OCI-LY7 (cell line): ENCODE data around the gene CACNG3. TPM values are rescaled to one million over a fixed set of nuclear protein-coding genes. Genes with fewer than 3 reads are reported as not detected.

ENCODE experiments used
- BruUV-seq: library from RNA; stranded (reverse); fragments of 400-500 nt; replicated peaks from 2 replicates; lab custom pipeline; 2021; lab: Mats Ljungman, UMichigan
- CTCF ChIA-PET: fragments of 300-600 bp; sonication (Branson Sonifier 250); formaldehyde crosslinking; loops from one replicate; lab custom pipeline; 2022; ENCODE audit warnings: antibody characterized with exemption; ENCODE audit not compliant: unreplicated experiment; lab: Charles Lee
- POLR2A ChIA-PET: fragments of 300-600 bp; sonication (Branson Sonifier 250); formaldehyde crosslinking; loops from one replicate; lab custom pipeline; 2022; ENCODE audit warnings: antibody characterized with exemption; lab: Charles Lee
- DNase-seq: peaks from one replicate; pipeline ENCODE4 v3.0.0-alpha.2; 2015; ENCODE audit warnings: low spot score
- H2AFZ ChIP-seq: fragments of 200-600 bp; sonication (generic), shearing (Covaris generic); 2 replicates; pipeline ENCODE4 v1.6.1; 2014; ENCODE audit warnings: mild to moderate bottlenecking, antibody characterized with exemption, low read length, moderate library complexity
- H3K27ac ChIP-seq: fragments of 200-600 bp; sonication (generic); 2 replicates; pipeline ENCODE4 v1.5.1; 2014; ENCODE audit warnings: mixed run types, low read depth, mild to moderate bottlenecking, moderate library complexity, low read length, inconsistent platforms; ENCODE audit not compliant: poor library complexity, severe bottlenecking
- H3K36me3 ChIP-seq: fragments of 200-600 bp; sonication (generic); 2 replicates; pipeline ENCODE4 v1.6.1; 2014; ENCODE audit warnings: mild to moderate bottlenecking, antibody characterized with exemption, low read length, moderate library complexity, mixed read lengths; ENCODE audit not compliant: insufficient read depth
- H3K4me1 ChIP-seq: fragments of 200-600 bp; sonication (generic); 2 replicates; pipeline ENCODE4 v1.5.1; 2014; ENCODE audit warnings: mild to moderate bottlenecking, low read length; ENCODE audit not compliant: insufficient read depth, poor library complexity, severe bottlenecking
- H3K4me2 ChIP-seq: fragments of 200-600 bp; sonication (generic); 2 replicates; pipeline ENCODE4 v1.6.1; 2014; ENCODE audit warnings: mild to moderate bottlenecking, low read length
- H3K4me3 ChIP-seq: fragments of 200-600 bp; sonication (generic); 2 replicates; pipeline ENCODE4 v1.5.1; 2014; ENCODE audit warnings: mild to moderate bottlenecking, low read depth, low read length; ENCODE audit not compliant: poor library complexity, severe bottlenecking
- H3K79me2 ChIP-seq: fragments of 200-600 bp; sonication (generic); 2 replicates; pipeline ENCODE4 v1.6.1; 2016; ENCODE audit warnings: low read depth, mild to moderate bottlenecking, low read length, moderate library complexity, mixed read lengths; ENCODE audit not compliant: insufficient read depth
- H3K9me2 ChIP-seq: fragments of 200-600 bp; sonication (generic); 2 replicates; pipeline ENCODE4 v1.6.1; 2016; ENCODE audit warnings: mild to moderate bottlenecking, low read length, mixed read lengths; ENCODE audit not compliant: insufficient read depth
- H3K9me3 ChIP-seq: fragments of 200-600 bp; sonication (generic); 2 replicates; pipeline ENCODE4 v1.6.1; 2014; ENCODE audit warnings: mild to moderate bottlenecking, mixed run types, low read length, mixed read lengths
- H4K20me1 ChIP-seq: fragments of 200-600 bp; sonication (generic); 2 replicates; pipeline ENCODE4 v1.6.1; 2014; ENCODE audit warnings: mild to moderate bottlenecking, antibody characterized with exemption, low read length, moderate library complexity, mixed read lengths; ENCODE audit not compliant: insufficient read depth
- EZH2phosphoT487 ChIP-seq: fragments of 200-600 bp; sonication (generic); IDR thresholded peaks from 2 replicates; pipeline ENCODE4 v1.6.1; 2018; ENCODE audit warnings: low read depth, borderline replicate concordance, mild to moderate bottlenecking, mixed run types, antibody characterized with exemption, low read length, moderate library complexity, mixed read lengths
- intact Hi-C: fragments of 100-400 bp; cut with micrococcal nuclease; formaldehyde crosslinking; loops from one replicate; pipeline ENCODE4 v1.10.0; 2022; ENCODE audit not compliant: unreplicated experiment
- total RNA-seq, 2 experiments: library from RNA; depleted of rRNA in 1 of 2; stranded (reverse); fragments of >200 nt in 1 of 2; shearing (Covaris generic) in 1 of 2; gene quantifications; 2 replicates each; pipeline ENCODE4 v1.2.3, GENCODE V29; 2014 to 2022
- TF ChIP-seq, protein P1 (sequence below): fragments of 200-600 bp; sonication (generic); conservative IDR thresholded peaks from 2 replicates; pipeline ENCODE4 v1.5.1; 2014; ENCODE audit warnings: mild to moderate bottlenecking, antibody characterized with exemption, low read length, moderate library complexity, mixed read lengths

Gene CACNG3
- total RNA-seq, 2 experiments from 2014 or later: 0.06 TPM; not detected in 1

DNA sequence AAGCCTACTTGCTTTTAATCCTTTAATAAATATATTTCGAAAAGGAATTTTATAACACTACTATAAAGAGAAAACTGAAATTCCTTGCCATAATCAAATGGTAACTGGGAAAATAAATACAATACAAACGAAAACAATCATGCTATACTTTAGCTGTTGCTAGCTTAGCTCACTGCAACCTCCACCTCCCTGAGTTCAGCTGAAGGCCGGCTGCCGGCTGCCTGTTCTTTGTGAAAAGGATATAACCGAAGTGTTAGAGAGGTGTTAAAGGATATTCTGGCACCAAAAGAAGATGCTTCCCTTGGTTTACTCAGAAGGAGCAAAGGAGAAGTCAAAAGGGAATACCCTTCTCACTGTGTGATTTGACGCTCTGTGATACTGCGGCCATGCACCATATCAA, 108.5 kb downstream of the CACNG3 start:
- Histone ChIP-seq H3K4me3 (no peak overlapping the region), H3K4me1 (no peaks in the 10 kb centered on the region), H2AFZ (no peak overlapping the region), H3K9me2 (no peaks in the 10 kb centered on the region), H3K79me2 (no peaks in the 10 kb centered on the region), H4K20me1 (no peaks in the 10 kb centered on the region), H3K27ac (no peak overlapping the region), H3K9me3 (no peaks in the 10 kb centered on the region), H3K4me2 (no peak overlapping the region), H3K36me3 (no peaks in the 10 kb centered on the region)
- no peak for TF ChIP-seq EZH2phosphoT487
- TF ChIP-seq, protein P1, sequence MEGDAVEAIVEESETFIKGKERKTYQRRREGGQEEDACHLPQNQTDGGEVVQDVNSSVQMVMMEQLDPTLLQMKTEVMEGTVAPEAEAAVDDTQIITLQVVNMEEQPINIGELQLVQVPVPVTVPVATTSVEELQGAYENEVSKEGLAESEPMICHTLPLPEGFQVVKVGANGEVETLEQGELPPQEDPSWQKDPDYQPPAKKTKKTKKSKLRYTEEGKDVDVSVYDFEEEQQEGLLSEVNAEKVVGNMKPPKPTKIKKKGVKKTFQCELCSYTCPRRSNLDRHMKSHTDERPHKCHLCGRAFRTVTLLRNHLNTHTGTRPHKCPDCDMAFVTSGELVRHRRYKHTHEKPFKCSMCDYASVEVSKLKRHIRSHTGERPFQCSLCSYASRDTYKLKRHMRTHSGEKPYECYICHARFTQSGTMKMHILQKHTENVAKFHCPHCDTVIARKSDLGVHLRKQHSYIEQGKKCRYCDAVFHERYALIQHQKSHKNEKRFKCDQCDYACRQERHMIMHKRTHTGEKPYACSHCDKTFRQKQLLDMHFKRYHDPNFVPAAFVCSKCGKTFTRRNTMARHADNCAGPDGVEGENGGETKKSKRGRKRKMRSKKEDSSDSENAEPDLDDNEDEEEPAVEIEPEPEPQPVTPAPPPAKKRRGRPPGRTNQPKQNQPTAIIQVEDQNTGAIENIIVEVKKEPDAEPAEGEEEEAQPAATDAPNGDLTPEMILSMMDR: no peak
- intact Hi-C loops: no loop called here
- ChIA-PET CTCF (no interaction called here), POLR2A (no interaction called here)
- DNase-seq: no peak
- no TSS peak for BruUV-seq

DNA sequence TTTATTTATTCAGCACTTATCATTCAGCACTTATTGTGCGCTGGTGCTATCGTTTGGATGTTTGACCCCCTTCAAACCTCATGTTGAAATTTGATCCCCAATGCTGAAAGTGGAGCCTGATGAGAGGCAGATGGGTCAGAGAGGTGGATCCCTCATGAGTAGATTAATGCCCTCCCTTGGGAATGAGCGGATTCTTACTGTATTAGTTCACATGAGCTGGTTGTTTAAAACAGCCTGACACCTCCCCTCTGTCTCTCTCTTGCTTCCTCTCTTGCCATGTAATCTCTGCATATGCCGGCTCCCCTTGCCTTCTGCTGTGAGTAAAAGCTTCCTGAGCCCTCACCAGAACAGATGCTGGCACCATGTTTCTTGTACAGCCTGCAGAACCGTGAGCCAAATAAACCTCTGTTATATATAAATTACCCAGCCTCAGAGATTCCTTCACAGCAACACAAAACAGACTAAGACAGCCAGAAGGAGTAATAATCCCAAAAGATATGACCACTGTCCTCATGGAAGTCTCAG, 111.1 kb downstream of the CACNG3 start:
- H3K9me3 ChIP-seq: no peaks in the 10 kb centered on the region
- no TSS peak for BruUV-seq
- H3K4me1 ChIP-seq: no peaks in the 10 kb centered on the region
- TF ChIP-seq, protein P1: no peak
- TF ChIP-seq EZH2phosphoT487: no peak
- CTCF ChIA-PET: interaction anchor here (0.5 kb wide), 1 partner anchor 265 kb away, joined by 3 read pairs; no protein-coding TSS in a partner anchor
- no peak for DNase-seq
- H3K79me2 ChIP-seq: no peaks in the 10 kb centered on the region
- no peak overlapping the region for H3K4me3 ChIP-seq
- H3K36me3 ChIP-seq: no peaks in the 10 kb centered on the region
- no peak overlapping the region for H3K4me2 ChIP-seq
- H3K9me2 ChIP-seq: no peaks in the 10 kb centered on the region
- H2AFZ ChIP-seq: no peak overlapping the region
- intact Hi-C loops: no loop called here
- H4K20me1 ChIP-seq: no peaks in the 10 kb centered on the region
- POLR2A ChIA-PET: interaction anchor here (0.6 kb wide), 1 partner anchor 161 kb away, joined by 6 read pairs; no protein-coding TSS in a partner anchor
- H3K27ac ChIP-seq: no peak overlapping the region

DNA sequence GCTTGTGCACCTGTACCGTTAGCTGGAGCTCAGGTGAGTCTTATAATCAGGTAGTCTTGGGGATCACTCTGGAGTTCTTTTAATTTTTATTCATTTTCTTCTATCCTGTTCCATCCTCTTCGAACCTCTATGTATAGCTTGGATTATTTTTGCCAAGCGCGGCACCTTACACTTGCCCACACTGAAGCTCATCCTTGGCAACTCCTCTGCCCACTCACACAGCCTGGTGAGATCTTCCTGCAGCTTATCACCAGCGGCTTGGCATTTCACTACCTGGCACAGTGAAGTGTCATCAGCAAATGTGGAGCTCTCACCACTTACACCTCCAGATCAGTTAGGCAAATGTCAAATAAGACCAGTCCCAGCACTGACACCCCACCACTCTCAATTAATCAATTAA, 116.7 kb downstream of the CACNG3 start:
- intact Hi-C loops: no loop called here
- ChIA-PET POLR2A (interaction anchor here (0.7 to 0.9 kb wide), 2 partner anchors 27 to 39 kb away, joined by 3 read pairs; no protein-coding TSS in a partner anchor), CTCF (no interaction called here)

More for the DNA sequence above, 116.7 kb downstream of the CACNG3 start:
- no TSS peak for BruUV-seq
- Histone ChIP-seq H3K79me2 (no peaks in the 10 kb centered on the region), H2AFZ (no peak overlapping the region), H3K27ac (no peak overlapping the region), H3K9me3 (no peaks in the 10 kb centered on the region), H3K4me3 (no peak overlapping the region), H3K4me2 (no peak overlapping the region), H3K4me1 (no peaks in the 10 kb centered on the region), H4K20me1 (no peaks in the 10 kb centered on the region), H3K9me2 (no peaks in the 10 kb centered on the region), H3K36me3 (no peaks in the 10 kb centered on the region)
- no peak for TF ChIP-seq EZH2phosphoT487
- TF ChIP-seq, protein P1: no peak
- DNase-seq: no peak
